ENCODE data around the gene PPARD. TPM values are rescaled to one million over a fixed set of nuclear protein-coding genes. Genes with fewer than 3 reads are reported as not detected.

Gene PPARD
- total and polyA plus RNA-seq, 2 experiments from 2014 or later = 9.1 to 20.4 TPM

- H3K27me3 ChIP-seq = no peaks in the 10 kb centered on the region
- DNase-seq (ENCODE audit: low spot score) = no peak
- H4K20me1 ChIP-seq (ENCODE audit: insufficient read depth, poor library complexity, severe bottlenecking) = no peaks in the 10 kb centered on the region
- no peak overlapping the region for H3K4me2 ChIP-seq
- WGBS (ENCODE audit: low lambda C conversion rate, missing lambda C conversion rate) = 93% methylated on average over 19 of the region's 19 CpGs
- no peak overlapping the region for H2AFZ ChIP-seq
- H3K9me2 ChIP-seq (replicated peaks; ENCODE audit: insufficient read depth) = no peaks in the 10 kb centered on the region
- no peak overlapping the region for H3K27ac ChIP-seq
- TF ChIP-seq EZH2 (IDR thresholded peaks at IDR 0.05; ENCODE audit: borderline replicate concordance) (no peak), EZH2phosphoT487 (IDR thresholded peaks at IDR 0.05; ENCODE audit: low read depth, severe bottlenecking, unreplicated experiment) (no peak), CTCF (IDR thresholded peaks at IDR 0.05; ENCODE audit: poor library complexity) (no peak)
- H3K79me2 ChIP-seq = no peaks in the 10 kb centered on the region
- no peak overlapping the region for H3K4me3 ChIP-seq
- H3K36me3 ChIP-seq (replicated peaks; ENCODE audit: insufficient read depth, low read depth) = no peaks in the 10 kb centered on the region
- H3K4me1 ChIP-seq (ENCODE audit: insufficient read depth) = peaks cover under 1% of the 10 kb centered on the region
- H3K9me3 ChIP-seq (ENCODE audit: low read depth) = no peaks in the 10 kb centered on the region
Measured at GRCh38 chr6:35312076-35312800, 30.1 kb upstream of the PPARD start.

DNA sequence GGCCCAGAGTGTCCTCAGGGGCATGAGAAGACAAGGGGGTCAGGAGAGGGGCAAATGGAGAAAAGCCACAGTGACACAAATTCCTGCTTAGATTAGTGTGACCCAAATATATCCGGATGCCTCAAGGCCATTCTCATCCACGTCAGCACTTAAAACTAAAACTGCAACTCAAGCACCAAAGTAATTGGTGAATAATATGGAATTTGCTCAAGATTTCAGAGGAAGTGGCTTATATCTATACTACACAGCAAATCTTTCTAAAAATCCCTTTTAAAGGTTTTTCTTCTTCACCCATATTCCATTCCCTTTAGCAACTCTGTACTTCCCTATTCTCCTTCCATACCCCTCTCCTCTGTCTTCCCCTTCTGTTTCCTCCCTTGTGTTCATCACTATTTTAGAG, 29.6 kb upstream of the PPARD start:
- Histone ChIP-seq H3K79me2 (no peaks in the 10 kb centered on the region), H3K27ac (no peak overlapping the region), H2AFZ (no peak overlapping the region), H3K36me3 (replicated peaks; ENCODE audit: insufficient read depth, low read depth) (no peaks in the 10 kb centered on the region), H3K9me2 (replicated peaks; ENCODE audit: insufficient read depth) (no peaks in the 10 kb centered on the region), H3K4me1 (ENCODE audit: insufficient read depth) (peaks cover 6% of the 10 kb centered on the region), H4K20me1 (ENCODE audit: insufficient read depth, poor library complexity, severe bottlenecking) (no peaks in the 10 kb centered on the region), H3K4me3 (no peak overlapping the region), H3K27me3 (no peaks in the 10 kb centered on the region), H3K4me2 (no peak overlapping the region), H3K9me3 (ENCODE audit: low read depth) (no peaks in the 10 kb centered on the region)
- no peak for DNase-seq (ENCODE audit: low spot score)
- WGBS (ENCODE audit: low lambda C conversion rate, missing lambda C conversion rate) = 73% methylated on average over 2 of the region's 2 CpGs
- no peak for TF ChIP-seq EZH2 (IDR thresholded peaks at IDR 0.05; ENCODE audit: borderline replicate concordance)
- TF ChIP-seq CTCF (IDR thresholded peaks at IDR 0.05; ENCODE audit: poor library complexity) = no peak
- no peak for TF ChIP-seq EZH2phosphoT487 (IDR thresholded peaks at IDR 0.05; ENCODE audit: low read depth, severe bottlenecking, unreplicated experiment)

DNA sequence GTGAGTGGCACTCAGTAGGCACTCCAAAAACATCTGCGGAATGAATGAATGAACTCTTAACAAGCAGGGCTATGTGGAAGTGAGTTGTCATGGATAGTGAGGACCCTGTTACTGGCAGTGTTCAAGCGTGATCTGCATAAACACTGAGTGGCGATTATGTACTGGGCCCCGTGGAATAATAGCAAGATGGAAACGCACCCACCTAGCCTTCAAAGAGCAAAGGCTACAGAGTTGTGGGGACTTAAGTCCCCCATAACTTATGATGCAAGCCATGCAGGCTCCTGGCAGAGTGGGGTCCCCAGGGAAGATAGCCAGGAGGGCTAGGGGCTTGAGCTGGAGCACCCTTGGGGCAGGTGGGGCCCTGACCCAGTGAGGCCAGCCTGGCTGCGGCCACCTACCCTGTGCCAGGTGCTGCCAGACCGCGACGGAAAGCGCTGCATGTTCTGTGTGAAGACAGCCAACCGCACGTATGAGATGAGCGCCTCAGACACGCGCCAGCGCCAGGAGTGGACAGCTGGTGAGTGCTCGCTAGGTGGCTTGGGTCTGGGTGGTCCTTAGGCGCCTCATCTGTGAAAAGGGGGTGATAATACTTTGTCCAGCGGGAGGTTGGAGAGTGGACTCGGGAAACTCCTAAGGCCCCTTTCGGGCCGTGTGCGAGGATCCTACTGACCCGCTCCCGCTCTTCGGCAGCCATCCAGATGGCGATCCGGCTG, 24.7 kb upstream of the PPARD start:
- Histone ChIP-seq H3K4me3 (peak overlapping the region; percentile 30), H3K27me3 (no peaks in the 10 kb centered on the region), H4K20me1 (ENCODE audit: insufficient read depth, poor library complexity, severe bottlenecking) (no peaks in the 10 kb centered on the region), H3K4me2 (peak overlapping the region; percentile 95), H2AFZ (peak overlapping the region; percentile 89), H3K36me3 (replicated peaks; ENCODE audit: insufficient read depth, low read depth) (no peaks in the 10 kb centered on the region), H3K9me3 (ENCODE audit: low read depth) (no peaks in the 10 kb centered on the region), H3K27ac (peak overlapping the region; percentile 29), H3K79me2 (no peaks in the 10 kb centered on the region), H3K4me1 (ENCODE audit: insufficient read depth) (peaks cover 8% of the 10 kb centered on the region), H3K9me2 (replicated peaks; ENCODE audit: insufficient read depth) (no peaks in the 10 kb centered on the region)
- peak; percentile 52 for DNase-seq (ENCODE audit: low spot score)
- WGBS (ENCODE audit: low lambda C conversion rate, missing lambda C conversion rate) = 15% methylated on average over 28 of the region's 28 CpGs
- no peak for TF ChIP-seq EZH2phosphoT487 (IDR thresholded peaks at IDR 0.05; ENCODE audit: low read depth, severe bottlenecking, unreplicated experiment)
